HCT116 (cell line): ENCODE results near the gene TRIP10. TPM values are rescaled to one million over a fixed set of nuclear protein-coding genes. Genes with fewer than 3 reads are reported as not detected.
"Not testable (repeated sequence)": the region's sequence is repeated elsewhere in the genome, so short reads cannot be mapped to it uniquely, and the experiment has no call there.

Experiments
- ATAC-seq: fragments of 200-7000 bp; cut with Tn5 transposase; 2 replicates; pipeline ENCODE4 v1.9.1; 2020; ENCODE audit warnings: mild to moderate bottlenecking, moderate library complexity
- BruUV-seq: library from RNA; stranded (reverse); fragments of 400-500 nt; replicated peaks from 2 replicates; lab custom pipeline; 2021; lab: Mats Ljungman, UMichigan
- CTCF ChIA-PET: fragments of 300-600 bp; sonication (Branson Sonifier 250); formaldehyde crosslinking; loops from one replicate; lab custom pipeline; 2021; ENCODE audit warnings: antibody characterized with exemption; lab: Charles Lee
- POLR2A ChIA-PET: fragments of 300-600, 350-600 bp; sonication (Branson Sonifier 250); formaldehyde crosslinking; loops from one replicate; lab custom pipeline; 2021; ENCODE audit warnings: antibody characterized with exemption; lab: Charles Lee
- RAD21 ChIA-PET, 2 experiments: fragments of 300-600 bp; sonication (Branson Sonifier 250); formaldehyde crosslinking; loops; one replicate each; lab custom pipeline; 2023; ENCODE audit warnings: low total read pairs in 2 of 2; ENCODE audit not compliant: uncharacterized antibody in 2 of 2, unreplicated experiment in 2 of 2, low non-redundant PET in 1 of 2; lab: Charles Lee
- DNase-seq: peaks from one replicate; pipeline ENCODE4 v3.0.0-alpha.2; 2010; ENCODE audit warnings: low read depth, low spot score
- H2AFZ ChIP-seq: fragments of 200-600 bp; shearing (Covaris generic), sonication (generic); 2 replicates; pipeline ENCODE4 v1.6.1; 2017; ENCODE audit warnings: low read depth, mixed run types, mixed read lengths, antibody characterized with exemption, low read length; ENCODE audit not compliant: poor library complexity, severe bottlenecking
- H3K27ac ChIP-seq: 2 replicates; pipeline ENCODE4 v1.5.1; 2012; ENCODE audit warnings: low read depth, low read length
- H3K27me3 ChIP-seq: fragments of 200-600 bp; sonication (generic); 2 replicates; pipeline ENCODE4 v1.6.1; 2016; ENCODE audit warnings: mixed run types, low read length, mixed read lengths; ENCODE audit not compliant: insufficient read depth
- H3K36me3 ChIP-seq, 2 experiments: fragments of 200-500 bp in 1 of 2; fragments of 200-600 bp in 1 of 2; sonication (Bioruptor generic) in 1 of 2; sonication (generic) in 1 of 2; 2 replicates each; pipeline versions ENCODE4 v1.5.1 to v1.6.1; 2014 to 2016; ENCODE audit warnings: low read length in 2 of 2, inconsistent platforms in 1 of 2, mixed read lengths in 1 of 2, mixed run types in 1 of 2; ENCODE audit not compliant: insufficient read depth in 2 of 2, control insufficient read depth in 1 of 2
- H3K4me1 ChIP-seq, 2 experiments: fragments of 200-600 bp in 1 of 2; sonication (generic) in 1 of 2; 2 replicates each; pipeline versions ENCODE4 v1.5.1 to v1.6.1; 2012 to 2017; ENCODE audit warnings: low read length in 2 of 2, inconsistent platforms in 1 of 2, mild to moderate bottlenecking in 1 of 2, mixed read lengths in 1 of 2, mixed run types in 1 of 2, moderate library complexity in 1 of 2; ENCODE audit not compliant: insufficient read depth in 2 of 2, control insufficient read depth in 1 of 2
- H3K4me2 ChIP-seq: fragments of 200-600 bp; sonication (generic); 2 replicates; pipeline ENCODE4 v1.6.1; 2017; ENCODE audit warnings: mixed run types, low read length, mixed read lengths
- H3K4me3 ChIP-seq, 2 experiments: fragments of 200-600 bp in 1 of 2; sonication (generic) in 1 of 2; replicated peaks in 1 of 2; 2 replicates each; pipeline ENCODE4 v1.5.1; 2011 to 2016; ENCODE audit warnings: low read length in 2 of 2, control low read depth in 1 of 2, low read depth in 1 of 2, mild to moderate bottlenecking in 1 of 2, mixed read lengths in 1 of 2, mixed run types in 1 of 2
- H3K79me2 ChIP-seq: fragments of 200-600 bp; sonication (generic); 2 replicates; pipeline ENCODE4 v1.6.1; 2017; ENCODE audit warnings: mild to moderate bottlenecking, mixed run types, low read length, moderate library complexity, mixed read lengths; ENCODE audit not compliant: insufficient read depth
- H3K9ac ChIP-seq: fragments of 200-600 bp; sonication (generic); 2 replicates; pipeline ENCODE4 v1.6.1; 2016; ENCODE audit warnings: low read length, mixed read lengths
- H3K9me2 ChIP-seq: fragments of 200-600 bp; sonication (generic), shearing (Covaris generic); 2 replicates; pipeline ENCODE4 v1.6.1; 2017; ENCODE audit warnings: mixed run types, mild to moderate bottlenecking, moderate library complexity; ENCODE audit not compliant: insufficient read depth
- H3K9me3 ChIP-seq, 2 experiments: fragments of 200-500 bp in 1 of 2; fragments of 200-600 bp in 1 of 2; sonication (Bioruptor generic) in 1 of 2; sonication (generic) in 1 of 2; 2 replicates each; pipeline ENCODE4 v1.6.1; 2014 to 2017; ENCODE audit warnings: low read length in 2 of 2, mixed read lengths in 2 of 2, inconsistent platforms in 1 of 2, low read depth in 1 of 2, mild to moderate bottlenecking in 1 of 2, mixed run types in 1 of 2, moderate library complexity in 1 of 2; ENCODE audit not compliant: control insufficient read depth in 1 of 2, insufficient read depth in 1 of 2
- H4K20me1 ChIP-seq: fragments of 200-600 bp; sonication (generic), shearing (Covaris generic); 2 replicates; pipeline ENCODE4 v1.6.1; 2017; ENCODE audit warnings: mixed run types, mild to moderate bottlenecking, moderate library complexity; ENCODE audit not compliant: insufficient read depth
- CEBPB ChIP-seq: IDR thresholded peaks from 2 replicates; pipeline ENCODE4 v1.6.1; 2012; ENCODE audit warnings: low read depth
- FOSL1 ChIP-seq: IDR thresholded peaks from 2 replicates; pipeline ENCODE4 v1.6.1; 2012; ENCODE audit warnings: low read depth
- RAD21 ChIP-seq: IDR thresholded peaks from 2 replicates; pipeline ENCODE4 v1.6.1; 2012; ENCODE audit warnings: low read depth, mild to moderate bottlenecking
- REST ChIP-seq: IDR thresholded peaks from 2 replicates; pipeline ENCODE4 v1.6.1; 2012; ENCODE audit warnings: low read depth
- SP1 ChIP-seq: IDR thresholded peaks from 2 replicates; pipeline ENCODE4 v1.6.1; 2012; ENCODE audit warnings: low read depth
- SRF ChIP-seq: IDR thresholded peaks from 2 replicates; pipeline ENCODE4 v1.6.1; 2012; ENCODE audit warnings: low read depth
- ZFX ChIP-seq: fragments of 450-650 bp; IDR thresholded peaks from 2 replicates; pipeline ENCODE4 v1.6.1; 2017
- intact Hi-C: fragments of 100-400 bp; cut with micrococcal nuclease; formaldehyde crosslinking; loops from 2 replicates; pipeline ENCODE4 v1.10.0; 2022
- total RNA-seq: library from RNA; stranded (reverse); gene quantifications from one replicate; pipeline ENCODE4 v1.2.1, GENCODE V29; 2021; ENCODE audit not compliant: unreplicated experiment

TRIP10 gene
- total RNA-seq, 1 experiment from 2014 or later: 111 TPM

DNA sequence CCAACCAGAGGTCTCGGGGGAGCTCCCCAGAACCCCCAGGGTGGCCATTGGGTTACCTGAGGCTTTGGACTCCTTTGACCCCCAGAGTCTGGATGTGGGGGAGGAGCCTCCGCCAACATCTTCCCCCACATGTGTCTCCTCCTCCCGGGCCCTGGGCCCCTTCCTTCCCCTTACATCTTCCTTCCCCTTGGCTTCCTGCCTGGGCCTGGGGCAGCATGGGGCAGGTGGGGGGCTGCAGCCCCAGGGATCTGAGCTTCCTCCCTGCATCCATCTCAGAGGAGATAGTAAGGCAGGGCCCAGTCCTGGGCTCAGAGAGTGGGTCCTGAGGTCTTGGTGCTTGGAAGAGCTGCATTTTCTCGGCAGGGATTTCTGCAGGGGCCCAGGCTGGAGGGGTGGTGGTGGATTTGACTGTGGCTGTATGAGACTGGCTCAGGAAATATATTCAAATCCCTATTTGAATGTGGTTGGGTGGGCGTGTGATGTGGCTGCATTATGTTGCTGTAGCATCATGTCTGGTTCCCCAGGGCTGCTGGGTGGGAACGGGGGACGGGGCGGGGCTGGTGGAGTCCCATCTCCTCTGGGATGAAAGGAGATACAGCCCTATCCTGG is 33.9 kb downstream of the TRIP10 start (continued):
- TF ChIP-seq REST: no peak

GRCh38 chr19:6774821-6775707 is 35.6 kb downstream of the TRIP10 start:
- DNase-seq (no peak), ATAC-seq (no peak)
- ChIA-PET RAD21 (no interaction called here), CTCF (no interaction called here), POLR2A (no interaction called here)
- H3K9ac ChIP-seq: no peak overlapping the region
- no peaks in the 10 kb centered on the region for H3K9me2 ChIP-seq
- H3K9me3 ChIP-seq: no peaks in the 10 kb centered on the region
- no peak overlapping the region for H2AFZ ChIP-seq
- no TSS peak for BruUV-seq
- no peaks in the 10 kb centered on the region; a peak in 1 of 4 replicates for H3K4me1 ChIP-seq
- TF ChIP-seq SP1: no peak
- no peak for TF ChIP-seq FOSL1
- TF ChIP-seq RAD21: no peak
- no peak for TF ChIP-seq CEBPB
- TF ChIP-seq ZFX: no peak
- TF ChIP-seq SRF: no peak
- intact Hi-C loops: no loop called here
- H3K79me2 ChIP-seq: no peaks in the 10 kb centered on the region
- H3K4me2 ChIP-seq: no peak overlapping the region
- no peaks in the 10 kb centered on the region for H3K36me3 ChIP-seq
- no peak overlapping the region for H3K4me3 ChIP-seq
- no peaks in the 10 kb centered on the region for H4K20me1 ChIP-seq
- H3K27me3 ChIP-seq: no peaks in the 10 kb centered on the region
- H3K27ac ChIP-seq: no peak overlapping the region

DNA sequence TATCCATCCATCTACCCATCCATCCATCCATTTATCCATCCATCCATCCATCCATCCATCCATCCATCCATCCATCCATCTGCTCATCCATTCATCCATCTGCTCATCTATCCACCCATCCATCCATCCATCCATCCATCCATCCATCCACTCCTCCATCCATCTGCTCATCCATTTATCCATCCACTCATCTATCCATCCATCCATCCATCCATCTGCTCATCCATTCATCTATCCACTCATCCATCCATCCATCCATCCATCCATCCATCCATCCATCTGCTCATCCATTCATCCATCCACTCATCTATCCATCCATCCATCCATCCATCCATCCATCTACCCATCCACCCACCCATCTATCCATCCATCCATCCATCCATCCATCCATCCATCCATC is 36.6 kb downstream of the TRIP10 start:
- H3K9ac ChIP-seq, H3K4me2 ChIP-seq, ATAC-seq, H2AFZ ChIP-seq, H4K20me1 ChIP-seq, BruUV-seq, H3K4me3 ChIP-seq, POLR2A ChIA-PET, H3K27ac ChIP-seq, H3K79me2 ChIP-seq, DNase-seq, intact Hi-C loops, H3K4me1 ChIP-seq, RAD21 ChIA-PET, CTCF ChIA-PET, H3K9me3 ChIP-seq, H3K36me3 ChIP-seq, H3K27me3 ChIP-seq, H3K9me2 ChIP-seq: not testable (repeated sequence)
